LNCaP clone FGC (cell line): ENCODE measurements around the gene MAD1L1.
"Not testable (repeated sequence)": the region's sequence is repeated elsewhere in the genome, so short reads cannot be mapped to it uniquely, and the experiment has no call there.

ENCODE experiments used
- DNase-seq: peaks from one replicate; pipeline ENCODE4 v3.0.0-alpha.2; 2011; ENCODE audit warnings: low read depth
- H3K4me3 ChIP-seq: 2 replicates; pipeline ENCODE4 v1.5.1; 2011; ENCODE audit warnings: mild to moderate bottlenecking, low read depth, low read length, control low read depth
- TF ChIP-seq, protein P1 (sequence below): IDR thresholded peaks from 2 replicates; pipeline ENCODE4 v1.5.1; 2012; ENCODE audit warnings: mild to moderate bottlenecking; ENCODE audit not compliant: control insufficient read depth, insufficient read depth; ENCODE audit errors: extremely low read depth

MAD1L1 gene

DNA sequence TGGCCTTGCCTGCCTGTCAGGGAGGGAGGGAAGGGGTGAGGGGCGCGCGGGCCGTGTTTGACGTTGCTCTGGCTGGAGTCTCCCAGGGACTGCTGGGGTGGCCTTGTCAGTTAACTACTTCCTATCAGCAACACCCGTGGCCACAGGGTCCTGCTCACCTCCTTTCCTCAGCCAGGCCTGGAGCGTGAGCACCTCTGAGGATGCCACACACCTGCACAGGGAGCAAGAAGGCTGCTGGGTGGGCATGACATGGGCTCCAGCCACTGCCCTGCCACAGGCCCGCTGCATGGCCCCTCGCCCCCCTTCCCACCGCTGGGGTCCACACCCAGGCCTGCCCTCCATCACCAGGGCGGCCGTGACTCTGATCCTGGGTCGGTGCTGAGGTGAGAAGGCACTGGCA is 350.3 kb downstream of the MAD1L1 start:
- TF ChIP-seq, protein P1, sequence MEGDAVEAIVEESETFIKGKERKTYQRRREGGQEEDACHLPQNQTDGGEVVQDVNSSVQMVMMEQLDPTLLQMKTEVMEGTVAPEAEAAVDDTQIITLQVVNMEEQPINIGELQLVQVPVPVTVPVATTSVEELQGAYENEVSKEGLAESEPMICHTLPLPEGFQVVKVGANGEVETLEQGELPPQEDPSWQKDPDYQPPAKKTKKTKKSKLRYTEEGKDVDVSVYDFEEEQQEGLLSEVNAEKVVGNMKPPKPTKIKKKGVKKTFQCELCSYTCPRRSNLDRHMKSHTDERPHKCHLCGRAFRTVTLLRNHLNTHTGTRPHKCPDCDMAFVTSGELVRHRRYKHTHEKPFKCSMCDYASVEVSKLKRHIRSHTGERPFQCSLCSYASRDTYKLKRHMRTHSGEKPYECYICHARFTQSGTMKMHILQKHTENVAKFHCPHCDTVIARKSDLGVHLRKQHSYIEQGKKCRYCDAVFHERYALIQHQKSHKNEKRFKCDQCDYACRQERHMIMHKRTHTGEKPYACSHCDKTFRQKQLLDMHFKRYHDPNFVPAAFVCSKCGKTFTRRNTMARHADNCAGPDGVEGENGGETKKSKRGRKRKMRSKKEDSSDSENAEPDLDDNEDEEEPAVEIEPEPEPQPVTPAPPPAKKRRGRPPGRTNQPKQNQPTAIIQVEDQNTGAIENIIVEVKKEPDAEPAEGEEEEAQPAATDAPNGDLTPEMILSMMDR: no peak
- no peak overlapping the region for H3K4me3 ChIP-seq
- no peak for DNase-seq

DNA sequence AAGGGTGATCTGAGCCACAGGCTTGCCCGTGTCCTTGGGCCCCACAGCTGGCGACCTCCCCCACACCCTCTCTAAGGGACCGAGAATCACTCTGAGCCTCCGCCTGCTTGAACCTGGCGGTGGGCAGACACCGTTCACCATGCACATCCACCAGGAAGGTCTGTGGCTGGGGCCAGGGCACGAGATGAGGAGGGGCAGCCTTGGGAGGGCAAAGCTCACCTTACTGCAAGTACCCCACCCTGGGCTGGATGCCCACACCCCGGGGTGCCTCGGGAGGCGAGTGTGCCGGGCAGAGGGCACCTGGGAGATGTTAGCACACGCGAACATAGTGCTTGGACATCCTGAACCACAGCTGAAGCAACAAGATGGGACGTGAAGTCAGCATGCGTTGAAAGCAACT is 350.8 kb downstream of the MAD1L1 start:
- TF ChIP-seq, protein P1: no peak
- DNase-seq: no peak
- no peak overlapping the region for H3K4me3 ChIP-seq

DNA sequence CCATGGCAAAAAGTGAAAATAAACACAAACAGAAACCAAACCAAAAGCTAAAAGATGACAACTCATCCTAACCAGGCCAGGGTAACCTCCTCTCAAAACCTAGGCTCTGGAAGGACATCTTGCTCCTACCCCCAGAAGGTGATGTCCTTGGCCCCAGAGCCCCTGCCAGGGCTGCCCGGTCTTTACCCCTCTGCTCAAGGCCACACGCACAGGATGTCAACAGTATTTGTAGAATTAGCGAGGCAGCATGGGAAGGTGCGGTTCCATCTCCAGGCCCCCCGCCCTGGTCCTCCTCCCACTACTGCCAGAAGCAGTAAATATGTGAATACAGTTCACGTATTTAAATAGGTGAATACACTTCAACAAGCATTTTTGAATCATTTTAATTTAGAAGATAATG is 356.1 kb downstream of the MAD1L1 start:
- not testable (repeated sequence) for H3K4me3 ChIP-seq, DNase-seq

- not testable (repeated sequence) for H3K4me3 ChIP-seq, DNase-seq
- TF ChIP-seq, protein P1: peak; percentile 49
Observed at GRCh38 chr7:1875392-1876199, 357.1 kb downstream of the MAD1L1 start.

DNA sequence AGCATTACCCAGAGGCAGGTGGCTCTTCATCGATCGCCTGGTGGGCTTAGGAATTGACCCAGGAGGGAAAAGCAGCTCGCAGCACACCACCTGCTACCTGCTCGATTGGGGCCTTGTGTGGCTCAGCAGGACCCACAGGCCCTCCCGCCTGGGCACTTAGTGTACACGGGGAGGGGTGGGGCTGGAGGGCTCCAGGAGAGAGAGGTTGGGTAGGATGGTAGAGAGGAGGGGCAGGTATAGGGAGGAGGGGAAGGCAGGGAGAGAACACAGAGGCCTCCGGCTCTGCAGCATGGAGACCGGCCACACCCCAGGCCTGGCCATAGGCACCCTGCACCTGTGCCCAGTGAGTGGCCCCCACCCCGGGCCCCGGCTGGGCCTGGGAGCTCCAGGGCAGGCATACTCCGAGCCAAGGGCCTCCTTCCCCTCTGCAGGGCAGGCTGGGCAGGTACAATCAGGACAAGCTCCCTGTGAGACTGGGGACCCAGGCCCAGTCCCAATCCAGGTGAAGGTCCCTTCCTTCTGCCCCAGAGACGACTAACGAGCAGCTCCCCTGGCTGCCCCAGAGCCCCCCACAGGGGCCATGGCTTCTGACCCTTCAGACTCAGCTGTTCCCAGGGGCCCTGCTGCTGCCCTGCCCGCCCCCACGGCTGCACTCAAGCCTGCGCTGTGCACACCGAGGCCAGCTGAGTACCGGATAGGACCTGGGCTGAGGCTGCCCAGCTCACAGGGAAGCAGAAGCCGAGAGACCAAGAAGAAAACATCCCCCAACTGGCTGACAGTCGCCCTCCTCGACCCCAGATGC is 358.0 kb downstream of the MAD1L1 start:
- DNase-seq, H3K4me3 ChIP-seq: not testable (repeated sequence)

- TF ChIP-seq, protein P1: no peak
- H3K4me3 ChIP-seq: no peak overlapping the region
Observed at GRCh38 chr7:1873857-1874589, 358.7 kb downstream of the MAD1L1 start.

DNA sequence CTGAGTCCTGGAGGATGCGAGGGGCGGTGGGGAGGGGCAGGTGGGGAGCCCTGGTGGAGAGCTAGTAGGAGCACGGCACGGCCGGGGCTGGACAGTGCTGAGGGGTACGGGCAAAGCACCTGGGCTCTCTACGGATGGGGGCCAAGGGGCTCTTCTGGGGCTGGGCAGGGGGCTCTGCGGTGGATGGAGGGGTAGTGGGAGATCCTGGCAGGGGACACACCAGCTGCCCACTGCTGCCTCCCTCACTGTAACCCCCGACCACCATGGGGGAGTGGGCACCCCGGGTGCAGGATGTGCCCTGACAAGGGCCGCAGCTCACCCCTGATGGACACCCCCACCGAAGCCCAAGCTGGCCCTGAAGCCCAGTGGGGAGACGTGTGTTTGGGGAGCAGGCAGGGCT is 359.3 kb downstream of the MAD1L1 start:
- DNase-seq: no peak
- no peak overlapping the region for H3K4me3 ChIP-seq
- TF ChIP-seq, protein P1: no peak

More at GRCh38 chr7:1873857-1874589, 358.7 kb downstream of the MAD1L1 start:
- no peak for DNase-seq

GRCh38 chr7:1873070-1873405 is 359.7 kb downstream of the MAD1L1 start:
- TF ChIP-seq, protein P1: no peak

More at GRCh38 chr7:1873070-1873405, 359.7 kb downstream of the MAD1L1 start:
- no peak for DNase-seq
- H3K4me3 ChIP-seq: no peak overlapping the region
